Measurements from ENCODE around the gene ATP1A1. TPM values are rescaled to one million over a fixed set of nuclear protein-coding genes. Genes with fewer than 3 reads are reported as not detected.

ATP1A1 gene
- total RNA-seq, 1 experiment from 2014 or later, result 931 TPM

GRCh38 chr1:116425987-116426386 is 52.9 kb downstream of the ATP1A1 start:
- H3K4me2 ChIP-seq (ENCODE audit: low read depth, low read length, poor library complexity, severe bottlenecking), result no peak overlapping the region
- no peak for DNase-seq
- H3K9me3 ChIP-seq (ENCODE audit: low read length), result no peaks in the 10 kb centered on the region
- H3K79me2 ChIP-seq (ENCODE audit: low read length), result no peaks in the 10 kb centered on the region
- H2AFZ ChIP-seq (ENCODE audit: low read length), result no peak overlapping the region
- no peaks in the 10 kb centered on the region for H4K20me1 ChIP-seq (ENCODE audit: insufficient read depth, low read depth, low read length)
- no peaks in the 10 kb centered on the region for H3K27me3 ChIP-seq (ENCODE audit: low read length)
- H3K4me1 ChIP-seq (ENCODE audit: low read length), result no peaks in the 10 kb centered on the region
- no peaks in the 10 kb centered on the region for H3K9me2 ChIP-seq (replicated peaks; ENCODE audit: insufficient read depth, low read length)
- no peak overlapping the region for H3K27ac ChIP-seq (ENCODE audit: low read length)
- H3K36me3 ChIP-seq (ENCODE audit: insufficient read depth, low read length), result no peaks in the 10 kb centered on the region
- no peak overlapping the region for H3K9ac ChIP-seq (ENCODE audit: low read length)
- H3K4me3 ChIP-seq (ENCODE audit: low read length), result no peak overlapping the region

- Histone ChIP-seq H3K9me2 (replicated peaks; ENCODE audit: insufficient read depth, low read length) (no peaks in the 10 kb centered on the region), H3K9me3 (ENCODE audit: low read length) (no peaks in the 10 kb centered on the region), H3K36me3 (ENCODE audit: insufficient read depth, low read length) (no peaks in the 10 kb centered on the region), H3K4me2 (ENCODE audit: low read depth, low read length, poor library complexity, severe bottlenecking) (no peak overlapping the region), H3K9ac (ENCODE audit: low read length) (no peak overlapping the region), H3K4me3 (ENCODE audit: low read length) (no peak overlapping the region), H2AFZ (ENCODE audit: low read length) (no peak overlapping the region), H3K79me2 (ENCODE audit: low read length) (no peaks in the 10 kb centered on the region), H4K20me1 (ENCODE audit: insufficient read depth, low read depth, low read length) (no peaks in the 10 kb centered on the region), H3K27ac (ENCODE audit: low read length) (no peak overlapping the region), H3K27me3 (ENCODE audit: low read length) (no peaks in the 10 kb centered on the region), H3K4me1 (ENCODE audit: low read length) (no peaks in the 10 kb centered on the region)
- DNase-seq, result no peak
Observed at GRCh38 chr1:116426401-116426800, 53.4 kb downstream of the ATP1A1 start.

- Histone ChIP-seq H3K4me3 (ENCODE audit: low read length) (no peak overlapping the region), H3K36me3 (ENCODE audit: insufficient read depth, low read length) (no peaks in the 10 kb centered on the region), H3K9me3 (ENCODE audit: low read length) (no peaks in the 10 kb centered on the region), H2AFZ (ENCODE audit: low read length) (no peak overlapping the region), H3K4me2 (ENCODE audit: low read depth, low read length, poor library complexity, severe bottlenecking) (no peak overlapping the region), H3K9me2 (replicated peaks; ENCODE audit: insufficient read depth, low read length) (no peaks in the 10 kb centered on the region), H3K27ac (ENCODE audit: low read length) (no peak overlapping the region), H3K9ac (ENCODE audit: low read length) (no peak overlapping the region), H3K4me1 (ENCODE audit: low read length) (no peaks in the 10 kb centered on the region), H3K27me3 (ENCODE audit: low read length) (no peaks in the 10 kb centered on the region), H4K20me1 (ENCODE audit: insufficient read depth, low read depth, low read length) (no peaks in the 10 kb centered on the region), H3K79me2 (ENCODE audit: low read length) (no peaks in the 10 kb centered on the region)
- no peak for DNase-seq
Observed at GRCh38 chr1:116428576-116428975, 55.5 kb downstream of the ATP1A1 start.

GRCh38 chr1:116429821-116430374 is 56.9 kb downstream of the ATP1A1 start:
- Histone ChIP-seq H3K9ac (ENCODE audit: low read length) (no peak overlapping the region), H3K4me1 (ENCODE audit: low read length) (no peaks in the 10 kb centered on the region), H3K4me3 (ENCODE audit: low read length) (no peak overlapping the region), H3K9me2 (replicated peaks; ENCODE audit: insufficient read depth, low read length) (no peaks in the 10 kb centered on the region), H4K20me1 (ENCODE audit: insufficient read depth, low read depth, low read length) (no peaks in the 10 kb centered on the region), H3K27ac (ENCODE audit: low read length) (no peak overlapping the region), H2AFZ (ENCODE audit: low read length) (no peak overlapping the region), H3K79me2 (ENCODE audit: low read length) (no peaks in the 10 kb centered on the region), H3K4me2 (ENCODE audit: low read depth, low read length, poor library complexity, severe bottlenecking) (no peak overlapping the region), H3K36me3 (ENCODE audit: insufficient read depth, low read length) (no peaks in the 10 kb centered on the region), H3K9me3 (ENCODE audit: low read length) (no peaks in the 10 kb centered on the region), H3K27me3 (ENCODE audit: low read length) (no peaks in the 10 kb centered on the region)
- DNase-seq, result no peak

- H3K9me3 ChIP-seq (ENCODE audit: low read length), result no peaks in the 10 kb centered on the region
- H3K4me3 ChIP-seq (ENCODE audit: low read length), result no peak overlapping the region
- no peaks in the 10 kb centered on the region for H4K20me1 ChIP-seq (ENCODE audit: insufficient read depth, low read depth, low read length)
- no peaks in the 10 kb centered on the region for H3K79me2 ChIP-seq (ENCODE audit: low read length)
- H2AFZ ChIP-seq (ENCODE audit: low read length), result no peak overlapping the region
- H3K27ac ChIP-seq (ENCODE audit: low read length), result no peak overlapping the region
- H3K4me1 ChIP-seq (ENCODE audit: low read length), result no peaks in the 10 kb centered on the region
- no peak for DNase-seq
- no peaks in the 10 kb centered on the region for H3K27me3 ChIP-seq (ENCODE audit: low read length)
- H3K9ac ChIP-seq (ENCODE audit: low read length), result no peak overlapping the region
- no peaks in the 10 kb centered on the region for H3K9me2 ChIP-seq (replicated peaks; ENCODE audit: insufficient read depth, low read length)
- no peak overlapping the region for H3K4me2 ChIP-seq (ENCODE audit: low read depth, low read length, poor library complexity, severe bottlenecking)
- H3K36me3 ChIP-seq (ENCODE audit: insufficient read depth, low read length), result no peaks in the 10 kb centered on the region
Observed at GRCh38 chr1:116431870-116432500, 58.9 kb downstream of the ATP1A1 start.

GRCh38 chr1:116432655-116433265 is 59.7 kb downstream of the ATP1A1 start:
- Histone ChIP-seq H3K9me3 (ENCODE audit: low read length) (no peaks in the 10 kb centered on the region), H3K36me3 (ENCODE audit: insufficient read depth, low read length) (no peaks in the 10 kb centered on the region), H3K9ac (ENCODE audit: low read length) (no peak overlapping the region), H3K4me1 (ENCODE audit: low read length) (no peaks in the 10 kb centered on the region), H3K9me2 (replicated peaks; ENCODE audit: insufficient read depth, low read length) (no peaks in the 10 kb centered on the region), H3K27me3 (ENCODE audit: low read length) (no peaks in the 10 kb centered on the region), H3K27ac (ENCODE audit: low read length) (no peak overlapping the region), H3K4me3 (ENCODE audit: low read length) (no peak overlapping the region), H3K4me2 (ENCODE audit: low read depth, low read length, poor library complexity, severe bottlenecking) (no peak overlapping the region), H4K20me1 (ENCODE audit: insufficient read depth, low read depth, low read length) (no peaks in the 10 kb centered on the region), H3K79me2 (ENCODE audit: low read length) (no peaks in the 10 kb centered on the region), H2AFZ (ENCODE audit: low read length) (no peak overlapping the region)
- no peak for DNase-seq

- Histone ChIP-seq H3K4me3 (ENCODE audit: low read length) (no peak overlapping the region), H3K27ac (ENCODE audit: low read length) (no peak overlapping the region), H3K9ac (ENCODE audit: low read length) (no peak overlapping the region), H3K27me3 (ENCODE audit: low read length) (no peaks in the 10 kb centered on the region), H3K4me1 (ENCODE audit: low read length) (no peaks in the 10 kb centered on the region), H3K9me3 (ENCODE audit: low read length) (no peaks in the 10 kb centered on the region), H3K36me3 (ENCODE audit: insufficient read depth, low read length) (no peaks in the 10 kb centered on the region), H3K79me2 (ENCODE audit: low read length) (no peaks in the 10 kb centered on the region), H2AFZ (ENCODE audit: low read length) (no peak overlapping the region), H4K20me1 (ENCODE audit: insufficient read depth, low read depth, low read length) (no peaks in the 10 kb centered on the region), H3K9me2 (replicated peaks; ENCODE audit: insufficient read depth, low read length) (no peaks in the 10 kb centered on the region), H3K4me2 (ENCODE audit: low read depth, low read length, poor library complexity, severe bottlenecking) (no peak overlapping the region)
- DNase-seq, result no peak
Observed at GRCh38 chr1:116433275-116434257, 60.5 kb downstream of the ATP1A1 start.

- Histone ChIP-seq H3K4me3 (ENCODE audit: low read length) (no peak overlapping the region), H3K27me3 (ENCODE audit: low read length) (no peaks in the 10 kb centered on the region), H4K20me1 (ENCODE audit: insufficient read depth, low read depth, low read length) (no peaks in the 10 kb centered on the region), H3K79me2 (ENCODE audit: low read length) (no peaks in the 10 kb centered on the region), H3K36me3 (ENCODE audit: insufficient read depth, low read length) (no peaks in the 10 kb centered on the region), H3K9me2 (replicated peaks; ENCODE audit: insufficient read depth, low read length) (no peaks in the 10 kb centered on the region), H3K4me1 (ENCODE audit: low read length) (no peaks in the 10 kb centered on the region), H3K9me3 (ENCODE audit: low read length) (no peaks in the 10 kb centered on the region), H3K9ac (ENCODE audit: low read length) (no peak overlapping the region), H3K27ac (ENCODE audit: low read length) (no peak overlapping the region), H2AFZ (ENCODE audit: low read length) (no peak overlapping the region), H3K4me2 (ENCODE audit: low read depth, low read length, poor library complexity, severe bottlenecking) (no peak overlapping the region)
- DNase-seq, result no peak
Observed at GRCh38 chr1:116434849-116435248, 61.8 kb downstream of the ATP1A1 start.
